NCI-H1105 (cell line): ENCODE measurements around the gene SPRY4.
"Not testable (repeated sequence)": the region's sequence is repeated elsewhere in the genome, so short reads cannot be mapped to it uniquely, and the experiment has no call there.

ENCODE experiments used
- DNase-seq: peaks from one replicate; lab custom pipeline; 2025; lab: John Stamatoyannopoulos, UW

SPRY4 gene

DNA sequence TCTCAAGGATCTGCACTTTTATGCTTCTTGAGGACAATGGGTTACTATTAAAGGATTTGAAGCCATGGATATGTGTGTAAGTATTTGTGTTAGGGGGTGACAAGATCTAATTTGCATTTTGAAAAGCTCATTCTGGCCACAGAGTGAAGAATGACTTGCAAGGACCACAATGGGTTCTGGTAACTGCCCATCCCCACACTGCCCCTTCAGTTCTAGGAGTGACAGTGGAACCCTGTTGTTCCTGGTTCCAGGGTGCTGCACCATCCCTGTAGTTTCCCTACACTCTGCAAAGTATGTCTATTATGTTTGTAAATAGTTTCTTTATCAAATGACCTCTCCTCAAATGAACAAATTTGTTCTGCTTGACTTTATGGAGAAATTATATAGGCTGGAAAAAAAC lies 9.7 kb upstream of the SPRY4 start:
- DNase-seq = no peak

DNA sequence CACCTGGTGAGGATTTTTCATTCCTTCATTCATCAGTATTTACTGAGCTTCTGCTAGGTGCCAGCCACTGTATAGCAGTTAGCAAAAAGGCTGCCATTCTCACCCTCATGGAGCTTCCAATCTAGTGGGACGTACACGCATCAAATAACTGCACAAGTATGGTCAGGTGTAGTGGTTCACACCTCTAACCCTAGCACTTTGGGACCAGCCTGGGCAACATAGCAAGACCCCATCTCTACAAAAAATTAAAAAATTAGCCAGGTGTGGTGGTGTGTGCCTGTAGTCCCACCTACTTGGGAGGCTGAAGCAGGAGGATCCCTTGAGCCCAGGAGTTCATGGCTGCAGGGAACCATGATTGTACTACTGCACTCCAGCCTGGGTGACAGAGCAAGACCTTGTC lies 8.9 kb upstream of the SPRY4 start:
- DNase-seq = not testable (repeated sequence)

DNA sequence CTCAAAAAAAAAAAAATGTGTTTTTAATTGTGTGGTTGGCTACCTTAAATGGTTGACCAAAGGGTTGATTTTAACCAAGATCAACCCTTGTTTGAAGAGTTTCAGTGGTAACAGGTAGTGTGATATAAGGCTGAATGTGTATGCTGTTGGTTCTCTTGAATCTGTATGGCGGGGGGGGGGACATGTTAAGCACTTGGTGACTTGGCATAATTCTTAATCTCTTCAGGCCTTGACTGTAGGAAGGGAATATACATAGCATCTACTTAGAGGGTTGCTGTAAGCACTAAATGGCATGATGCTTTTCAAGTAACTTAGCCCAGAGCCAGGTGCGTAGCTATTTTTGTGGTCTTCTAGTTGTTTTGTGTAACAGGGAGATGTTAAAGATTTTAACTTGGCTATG lies 5.6 kb upstream of the SPRY4 start:
- DNase-seq = no peak

- DNase-seq = no peak
These were observed 5.2 kb upstream of the SPRY4 start for GRCh38 chr5:142330026-142330425.

DNA sequence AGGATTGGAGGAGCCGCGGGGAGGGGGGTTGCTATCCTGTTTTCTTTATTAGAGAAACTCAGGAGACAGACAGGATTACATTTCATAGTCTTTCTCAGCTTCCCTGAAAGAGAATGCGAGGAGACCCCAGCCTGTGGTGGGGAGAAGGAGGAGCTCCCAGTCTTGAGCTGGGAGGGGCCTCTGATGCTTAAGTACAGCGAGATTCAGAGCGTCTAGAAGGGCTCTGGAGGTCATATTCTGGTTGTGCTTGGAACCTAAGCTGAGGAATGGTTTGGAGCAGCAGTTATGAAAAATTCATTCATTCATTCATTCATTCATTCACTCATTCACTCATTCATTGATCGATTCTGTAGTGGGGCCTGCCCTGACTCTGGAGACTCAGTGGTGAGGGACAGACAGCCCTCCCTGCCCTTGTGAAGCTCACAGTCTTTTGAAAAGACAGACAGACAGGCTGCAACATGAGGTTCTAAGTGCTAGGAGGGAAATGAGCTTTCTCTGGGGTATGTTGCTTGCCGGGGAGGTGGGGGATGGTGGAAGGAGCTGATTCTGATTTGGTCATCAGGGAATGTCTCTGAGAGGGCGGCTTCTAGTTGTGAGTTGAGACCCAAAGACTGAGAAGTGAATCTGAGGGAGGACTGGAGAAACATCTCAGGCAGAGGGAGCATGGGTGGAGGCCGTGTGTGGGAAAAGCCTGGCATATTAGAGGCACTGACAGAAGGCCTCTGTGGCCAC lies 2.5 kb upstream of the SPRY4 start:
- DNase-seq = no peak

- no peak for DNase-seq
These were observed 1.7 kb upstream of the SPRY4 start for GRCh38 chr5:142326480-142326938.

DNA sequence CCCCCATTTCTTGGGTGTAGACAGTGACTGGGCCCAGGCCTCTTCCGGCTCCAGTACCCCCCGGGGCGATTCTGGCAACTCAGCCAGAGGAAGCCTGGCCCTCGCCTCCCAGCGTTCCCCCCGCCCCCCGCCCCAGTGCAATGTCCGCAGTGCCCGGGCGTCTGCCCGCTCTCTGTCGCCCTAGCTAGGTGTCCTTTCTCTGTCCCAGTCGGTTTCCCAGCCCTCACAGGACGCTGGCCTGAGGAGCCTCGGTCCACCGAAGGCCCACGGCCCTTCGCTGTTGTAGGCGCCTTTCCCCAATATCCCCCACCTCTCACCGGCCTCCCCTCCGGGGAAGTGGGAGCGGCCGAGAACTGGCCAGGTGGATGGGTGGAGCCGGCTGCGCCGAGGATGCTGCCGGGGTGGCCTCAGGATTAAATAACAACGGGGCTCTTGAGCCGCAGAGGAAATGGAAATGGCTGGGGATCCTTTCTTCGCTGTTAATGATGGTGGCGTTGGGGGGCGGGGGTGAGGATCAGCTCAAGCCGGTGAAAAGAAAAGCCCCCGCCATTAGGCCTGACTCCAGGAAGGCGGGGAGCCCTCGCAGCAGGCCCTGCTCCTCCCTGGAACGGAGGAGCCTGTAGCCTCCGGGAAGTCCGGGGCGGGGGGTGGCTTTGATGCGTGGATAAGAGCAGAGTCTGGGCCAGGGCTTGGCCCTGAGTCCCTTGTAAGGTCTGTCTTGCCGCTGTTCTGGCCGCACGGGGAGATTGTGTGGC lies 1.1 kb upstream of the SPRY4 start:
- peak; percentile 20 for DNase-seq

GRCh38 chr5:142324136-142324870 lies 518 bp downstream of the SPRY4 start:
- DNase-seq = no peak

GRCh38 chr5:142323480-142324135 lies 1.2 kb downstream of the SPRY4 start:
- DNase-seq = no peak

DNA sequence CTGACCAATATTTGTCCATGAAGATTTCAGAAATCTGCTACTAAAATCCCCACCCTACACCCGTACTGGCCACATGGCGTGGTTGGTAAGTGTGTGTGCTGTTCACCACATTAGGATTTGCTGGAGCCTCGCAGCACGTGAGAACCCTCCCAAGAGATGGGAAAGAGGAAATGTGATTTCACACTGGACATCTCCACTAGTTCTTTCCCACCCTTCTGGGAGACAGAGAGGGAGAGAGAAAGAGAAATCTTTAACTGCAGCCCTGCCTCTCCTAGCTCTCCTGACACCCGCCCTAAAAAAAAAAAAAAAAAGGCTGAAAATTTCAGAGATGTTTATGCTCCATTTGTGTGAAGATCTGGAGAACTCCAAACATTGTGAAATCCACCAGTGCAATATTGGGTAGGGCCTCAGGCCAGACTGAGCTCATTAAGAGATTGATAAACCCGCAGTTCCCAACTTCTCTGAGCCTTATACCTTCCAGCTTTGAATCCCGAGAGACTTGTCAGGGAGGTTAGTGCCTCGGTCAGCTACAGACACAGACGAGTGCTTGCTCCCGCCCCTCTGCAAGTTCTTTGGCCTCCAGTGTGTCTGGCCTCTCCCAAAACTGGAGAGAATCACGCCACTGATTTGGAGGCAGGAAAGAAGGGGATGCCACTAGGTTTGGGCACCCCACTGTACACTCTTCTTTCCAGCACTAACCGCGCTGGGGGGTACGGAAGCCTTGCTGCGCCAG lies 1.9 kb downstream of the SPRY4 start:
- no peak for DNase-seq

DNA sequence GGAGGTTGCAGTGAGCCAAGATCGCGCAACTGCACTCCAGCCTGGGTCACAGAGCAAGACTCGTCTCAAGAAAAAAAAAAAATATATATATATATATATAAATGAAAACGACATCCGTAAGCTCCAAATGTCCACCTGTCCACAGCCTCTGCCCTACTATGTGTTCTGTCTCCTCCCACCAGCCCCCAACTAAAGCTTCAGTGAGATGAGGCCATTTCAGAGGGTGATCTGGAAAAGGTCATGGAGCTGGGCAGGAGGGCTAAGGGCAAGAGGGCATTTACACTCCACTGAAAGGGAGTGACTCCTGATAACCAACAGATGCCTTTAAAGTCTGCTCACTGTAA lies 2.4 kb downstream of the SPRY4 start:
- no peak for DNase-seq

- DNase-seq = no peak
These were observed 3.8 kb downstream of the SPRY4 start for GRCh38 chr5:142320851-142321560.

DNA sequence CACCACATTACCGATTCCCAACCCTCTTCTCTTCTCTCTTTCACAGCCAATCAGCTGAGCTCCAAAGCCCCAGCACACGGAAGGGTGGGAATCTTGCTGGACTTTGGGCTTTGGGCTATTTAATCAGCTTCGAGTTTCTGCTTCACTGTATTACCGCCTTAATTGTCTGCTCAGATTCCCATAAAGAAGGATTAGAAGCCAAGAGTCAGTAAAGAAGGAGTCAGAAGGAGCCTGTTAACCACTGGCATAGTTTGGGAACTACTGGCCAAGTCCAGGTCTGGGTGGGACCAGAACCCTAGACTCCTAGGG lies 4.4 kb downstream of the SPRY4 start:
- no peak for DNase-seq

GRCh38 chr5:142319560-142320429 lies 5.0 kb downstream of the SPRY4 start:
- no peak for DNase-seq

DNA sequence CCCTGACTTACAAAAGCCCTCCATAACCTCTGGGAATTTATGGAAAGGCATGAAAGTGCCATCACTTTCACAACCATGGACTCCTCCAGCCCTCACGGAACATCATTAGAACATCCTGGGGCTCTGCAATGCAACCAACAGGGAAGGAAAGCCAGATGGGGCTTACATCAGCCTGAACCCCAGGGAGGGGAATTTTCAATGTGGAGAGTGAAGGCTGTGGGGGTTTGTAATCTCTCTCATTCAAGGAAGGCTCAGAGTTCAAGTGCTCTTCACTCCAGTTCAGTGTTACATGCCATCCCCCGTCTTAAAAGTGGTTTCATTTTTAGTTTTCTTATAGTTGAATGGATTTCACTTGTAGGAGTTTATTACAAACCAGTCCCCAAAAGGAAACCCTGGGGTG lies 5.7 kb downstream of the SPRY4 start:
- DNase-seq = no peak

DNA sequence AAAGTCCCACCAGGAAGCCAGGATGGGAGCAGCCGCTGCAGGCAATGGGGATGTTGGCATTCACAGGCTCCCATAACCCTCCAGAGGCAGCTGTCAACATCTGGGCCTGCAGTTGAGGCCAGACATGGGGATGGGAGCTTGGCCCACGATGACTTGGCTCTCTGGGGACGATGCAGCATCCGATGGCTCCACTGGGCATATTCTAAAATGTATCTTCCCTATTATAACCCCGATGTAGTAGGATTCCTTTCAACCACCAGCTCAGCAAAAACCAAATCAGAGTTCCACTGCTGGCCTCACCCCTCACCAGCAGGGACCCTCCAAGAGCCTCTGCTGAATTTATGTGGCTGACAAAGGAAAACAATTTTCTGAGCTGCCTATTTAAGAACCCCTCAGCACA lies 7.1 kb downstream of the SPRY4 start:
- DNase-seq = no peak

GRCh38 chr5:142317173-142317572 lies 7.6 kb downstream of the SPRY4 start:
- DNase-seq = no peak

GRCh38 chr5:142316681-142317080 lies 8.1 kb downstream of the SPRY4 start:
- no peak for DNase-seq

DNA sequence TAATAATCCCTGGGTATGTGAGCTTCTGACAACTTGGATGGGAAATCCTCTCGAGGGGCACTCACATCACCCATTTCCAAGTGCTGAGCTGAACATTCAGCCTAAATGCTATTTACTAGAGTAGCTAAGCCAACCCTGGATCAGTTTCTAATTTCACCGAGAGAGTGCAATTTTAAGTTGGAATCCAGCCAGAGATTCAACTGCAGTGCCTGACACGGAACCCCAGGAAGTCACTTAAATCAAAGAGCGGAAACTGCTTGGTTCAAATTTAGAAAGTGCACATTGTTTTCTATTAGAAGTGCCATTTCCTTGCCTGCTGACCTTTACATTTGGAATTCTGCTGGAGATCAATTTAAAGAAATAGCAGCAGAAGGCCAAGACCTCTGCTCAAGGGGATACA lies 8.8 kb downstream of the SPRY4 start:
- peak; percentile 74 for DNase-seq
